ENCODE data around the gene DGCR6. TPM values are rescaled to one million over a fixed set of nuclear protein-coding genes. Genes with fewer than 3 reads are reported as not detected.
"Not testable (repeated sequence)": the region's sequence is repeated elsewhere in the genome, so short reads cannot be mapped to it uniquely, and the experiment has no call there.

The DGCR6 gene
- total RNA-seq, 1 experiment from 2014 or later, result 0.23 TPM

GRCh38 chr22:18959741-18960140, 53.6 kb downstream of the DGCR6 start:
- DNase-seq (ENCODE audit: low read depth), result not testable (repeated sequence)

- DNase-seq (ENCODE audit: low read depth), result not testable (repeated sequence)
These were observed 54.2 kb downstream of the DGCR6 start for GRCh38 chr22:18960166-18960820.

- not testable (repeated sequence) for DNase-seq (ENCODE audit: low read depth)
These were observed 55.1 kb downstream of the DGCR6 start for GRCh38 chr22:18961201-18961600.

Other genes with a start within 250 kb of the DGCR6 start
- gene PRODH, start 30.0 kb downstream of the DGCR6 start, total RNA-seq (2014; rRNA removed), result not detected in 2 replicates
- 28.5 and 35.0 TPM in 2 replicates for gene DGCR2, start 216.1 kb downstream of the DGCR6 start, total RNA-seq (2014; rRNA removed)
- gene TSSK2, start 225.0 kb downstream of the DGCR6 start, total RNA-seq (2014; rRNA removed), result not detected in 2 replicates
- 19.1 and 25.4 TPM in 2 replicates for gene ESS2, start 238.3 kb downstream of the DGCR6 start, total RNA-seq (2014; rRNA removed)
- not detected in 2 replicates for gene GSC2, start 244.0 kb downstream of the DGCR6 start, total RNA-seq (2014; rRNA removed)